Transverse colon (tissue), 3 donors: ENCODE measurements around the gene HIVEP3.

Source experiments
- CTCF ChIP-seq, 5 experiments: fragments of 200-600 bp in 3 of 5; fragments of 450-650 bp in 2 of 5; sonication (generic) in 3 of 5; IDR thresholded peaks; 1 replicate in 2 of 5; 2 replicates in 3 of 5; pipeline ENCODE4 v1.5.1; 2016 to 2017; ENCODE audit warnings: antibody characterized with exemption in 5 of 5, inconsistent platforms in 3 of 5, mild to moderate bottlenecking in 2 of 5, moderate library complexity in 1 of 5
- EP300 ChIP-seq: sonication (generic); formaldehyde crosslinking; IDR thresholded peaks from one replicate; pipeline ENCODE4 v1.6.1; 2017; ENCODE audit warnings: antibody characterized with exemption, low read depth

- no peak for TF ChIP-seq CTCF (IDR thresholded peaks at IDR 0.05)
- TF ChIP-seq EP300: no peak
Observed at GRCh38 chr1:41689139-41689538, 229.6 kb downstream of the HIVEP3 start.
